Inferior parietal cortex (tissue), 1 donor: ENCODE data around the gene DPY19L3.
"Not testable (repeated sequence)": the region's sequence is repeated elsewhere in the genome, so short reads cannot be mapped to it uniquely, and the experiment has no call there.

ENCODE experiments used
- DNase-seq: peaks from one replicate; pipeline ENCODE4 v3.0.0-alpha.2; 2016; ENCODE audit errors: extremely low spot score

Gene DPY19L3

GRCh38 chr19:32442650-32443049 is 37.1 kb downstream of the DPY19L3 start:
- no peak for DNase-seq

- not testable (repeated sequence) for DNase-seq
Observed at GRCh38 chr19:32447534-32447933, 42.0 kb downstream of the DPY19L3 start.

DNA sequence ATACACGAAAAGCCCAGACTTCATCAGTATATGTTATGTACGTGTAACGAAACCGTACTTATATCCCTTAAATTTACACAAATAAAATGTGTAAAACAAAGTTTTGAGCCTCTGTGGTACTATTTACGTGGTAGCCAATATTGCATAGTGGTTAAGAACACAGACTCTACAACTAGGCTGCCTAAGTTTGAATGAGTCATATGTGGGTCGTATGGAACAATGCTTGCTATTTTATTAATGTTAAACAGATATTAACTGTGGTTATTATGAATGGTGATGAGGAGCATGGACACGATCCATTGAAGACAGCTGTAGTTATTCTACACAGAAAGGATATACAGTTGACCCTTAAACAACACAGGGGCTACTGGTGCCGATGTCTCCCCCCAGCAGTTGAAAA is 42.5 kb downstream of the DPY19L3 start:
- DNase-seq, result no peak

DNA sequence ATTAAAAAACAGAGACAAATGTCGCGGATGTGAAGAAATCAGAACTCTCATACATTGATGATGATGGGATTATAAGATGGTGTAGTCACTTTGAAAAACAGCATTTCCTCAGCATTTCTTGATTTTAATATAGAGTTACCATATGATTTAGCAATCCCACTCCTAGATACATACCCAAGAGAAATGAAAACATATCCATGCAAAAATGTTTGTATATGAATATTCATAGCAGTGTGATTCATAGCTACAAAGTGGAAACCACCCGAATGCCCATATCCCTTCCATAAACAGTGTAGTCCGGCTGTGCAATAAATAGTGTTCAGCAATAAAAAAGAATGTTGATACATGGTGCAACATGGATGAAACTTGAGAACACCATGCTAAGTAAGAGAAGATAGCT is 44.6 kb downstream of the DPY19L3 start:
- no peak for DNase-seq

DNA sequence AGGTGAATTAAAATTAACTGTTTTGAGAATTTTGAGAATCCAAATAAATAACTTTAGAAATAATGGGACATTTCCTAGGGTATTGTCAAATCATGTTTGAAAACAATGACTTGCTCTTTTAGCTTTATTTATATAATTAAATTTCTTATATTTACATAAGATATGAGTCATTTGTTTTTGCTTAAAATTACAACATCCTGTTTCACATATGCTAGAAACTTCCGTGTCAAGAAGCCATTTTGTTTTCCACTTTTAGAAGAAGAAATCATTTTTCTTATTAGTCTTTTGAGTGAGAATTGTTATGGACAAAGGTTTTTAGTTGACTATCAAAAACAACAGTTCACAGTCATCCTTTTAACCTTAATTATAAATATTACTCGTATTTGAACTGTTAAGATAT is 48.2 kb downstream of the DPY19L3 start:
- DNase-seq, result no peak

GRCh38 chr19:32456406-32456805 is 50.8 kb downstream of the DPY19L3 start:
- DNase-seq, result no peak

DNA sequence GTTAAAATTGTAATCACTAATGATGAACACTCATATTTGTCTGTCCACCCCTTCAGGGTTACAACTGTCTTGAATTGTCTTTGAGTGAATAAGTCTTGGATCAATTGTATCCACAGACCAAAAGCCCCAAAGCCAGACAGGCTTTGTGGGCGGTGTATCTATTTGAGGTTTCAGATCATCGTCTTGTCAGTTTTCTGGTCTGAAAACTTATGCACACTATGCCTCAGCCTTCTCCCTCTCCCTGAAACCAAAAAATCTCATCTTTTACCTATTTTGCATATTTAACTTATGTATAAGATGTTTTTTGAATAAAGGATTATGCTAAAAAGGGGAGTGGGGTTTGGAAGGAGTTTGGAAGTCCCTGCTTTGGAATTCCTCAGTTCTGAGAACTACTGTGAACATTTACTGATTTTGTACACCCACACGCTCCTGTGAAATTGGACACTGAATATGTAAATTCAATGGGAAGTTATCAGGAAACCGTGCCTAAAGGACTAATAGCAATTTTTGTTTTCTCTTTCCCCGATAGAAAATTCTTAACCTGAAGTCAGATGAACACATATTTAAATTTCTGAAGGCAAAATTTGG is 52.1 kb downstream of the DPY19L3 start:
- DNase-seq, result no peak

GRCh38 chr19:32458500-32459123 is 53.0 kb downstream of the DPY19L3 start:
- DNase-seq, result no peak

DNA sequence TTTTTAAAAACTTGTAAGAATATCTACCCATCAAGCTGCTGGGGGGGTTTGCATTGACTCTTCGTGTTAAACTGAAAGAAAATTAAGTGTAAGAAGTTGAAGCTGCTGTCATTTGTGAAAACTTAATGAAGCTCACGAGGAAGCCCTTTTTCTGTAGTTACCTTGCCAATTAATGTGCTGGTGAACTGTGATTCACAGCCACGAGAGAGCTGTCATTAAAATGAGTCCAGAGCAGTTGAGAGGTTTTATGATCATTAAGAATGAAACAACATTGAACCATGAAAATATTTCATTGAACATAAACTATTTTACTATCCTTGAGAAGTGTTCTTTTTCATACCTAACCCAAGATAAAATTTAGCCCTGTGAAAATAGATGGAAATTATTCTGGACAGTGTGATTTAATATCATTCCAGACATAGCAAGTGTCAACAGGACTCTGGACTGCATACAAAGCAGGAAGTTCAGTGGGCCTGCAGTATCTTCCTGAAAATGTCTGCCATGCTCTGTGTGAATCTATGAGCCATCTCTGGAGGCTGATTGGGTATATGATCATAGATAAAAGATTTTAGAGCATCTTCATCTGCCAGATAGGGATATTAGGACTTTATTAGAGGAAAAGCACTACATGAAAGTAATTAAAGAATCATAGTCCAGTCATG is 53.8 kb downstream of the DPY19L3 start:
- DNase-seq, result no peak

DNA sequence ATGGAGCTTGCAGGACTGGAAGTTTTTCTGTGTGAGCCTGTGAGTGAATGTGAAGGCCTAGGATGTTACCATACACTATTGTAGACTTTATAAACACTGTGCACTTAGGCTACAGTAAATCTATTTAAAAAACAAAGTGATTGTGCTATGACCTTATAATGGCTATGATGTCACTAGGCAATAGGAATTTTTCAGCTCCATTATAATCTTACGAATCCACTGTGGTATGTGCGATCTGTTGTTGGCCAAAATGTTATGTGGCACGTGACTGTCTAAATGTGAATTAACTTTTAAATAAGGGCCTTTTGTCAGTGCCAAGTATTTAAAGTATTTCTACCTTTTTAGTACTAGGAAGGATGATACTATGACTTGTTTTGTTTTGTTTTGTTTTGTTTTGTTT is 54.9 kb downstream of the DPY19L3 start:
- no peak for DNase-seq

DNA sequence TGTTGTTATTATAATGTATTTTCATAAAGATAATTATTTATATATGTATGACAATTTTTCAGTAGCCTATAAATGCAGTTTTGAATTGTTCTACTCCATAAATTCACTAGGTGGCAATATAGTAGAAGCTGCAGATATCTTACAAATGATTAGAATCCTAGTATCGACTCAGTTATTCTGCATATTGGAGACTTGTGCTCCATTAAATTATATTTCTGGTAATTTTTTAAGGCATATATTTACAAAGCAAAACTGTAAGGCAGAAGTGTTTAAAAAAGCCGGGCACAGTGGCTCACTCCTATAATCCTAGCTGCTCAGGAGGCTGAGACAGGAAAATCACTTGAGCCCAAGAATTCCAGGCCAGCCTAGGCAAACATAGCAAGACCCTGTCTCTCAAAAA is 58.7 kb downstream of the DPY19L3 start:
- no peak for DNase-seq

DNA sequence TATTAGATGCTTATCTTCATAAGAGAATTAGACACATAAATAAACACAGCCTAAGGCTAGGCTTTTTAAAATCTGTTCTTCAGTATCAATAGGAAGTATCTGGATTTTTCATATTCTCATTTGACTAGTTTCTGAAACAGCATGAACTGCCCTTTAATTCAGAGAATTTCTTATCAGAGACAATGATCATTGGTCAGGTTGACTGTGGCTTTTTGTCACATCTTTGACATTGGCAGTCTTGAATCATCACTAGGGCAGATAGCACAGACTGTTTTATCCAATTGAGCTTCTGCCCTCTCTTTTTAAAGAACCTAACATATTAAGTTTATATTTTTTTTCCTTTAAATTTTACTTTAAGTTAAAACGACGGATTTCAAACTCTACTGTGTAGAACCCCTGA is 59.6 kb downstream of the DPY19L3 start:
- no peak for DNase-seq

DNA sequence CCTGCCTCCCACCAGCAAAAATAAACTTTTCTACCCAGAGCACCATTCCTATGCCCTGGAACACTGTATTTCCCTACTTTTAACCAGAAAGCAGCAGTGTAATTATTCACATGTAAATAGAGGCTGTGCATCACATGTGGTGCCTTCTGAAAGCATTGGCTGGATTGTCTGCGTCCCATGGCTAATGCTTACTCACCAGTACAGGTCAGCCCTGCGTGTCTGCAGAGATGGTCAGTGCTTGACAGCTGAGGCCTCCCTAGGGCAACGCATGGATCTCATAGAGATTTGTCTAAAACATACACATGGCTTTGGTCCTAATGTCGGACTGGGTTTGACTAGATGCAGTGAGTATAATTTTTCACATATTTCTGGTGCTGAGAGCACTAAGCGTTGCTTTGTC is 64.2 kb downstream of the DPY19L3 start:
- DNase-seq, result no peak

GRCh38 chr19:32471095-32471494 is 65.5 kb downstream of the DPY19L3 start:
- DNase-seq, result no peak

DNA sequence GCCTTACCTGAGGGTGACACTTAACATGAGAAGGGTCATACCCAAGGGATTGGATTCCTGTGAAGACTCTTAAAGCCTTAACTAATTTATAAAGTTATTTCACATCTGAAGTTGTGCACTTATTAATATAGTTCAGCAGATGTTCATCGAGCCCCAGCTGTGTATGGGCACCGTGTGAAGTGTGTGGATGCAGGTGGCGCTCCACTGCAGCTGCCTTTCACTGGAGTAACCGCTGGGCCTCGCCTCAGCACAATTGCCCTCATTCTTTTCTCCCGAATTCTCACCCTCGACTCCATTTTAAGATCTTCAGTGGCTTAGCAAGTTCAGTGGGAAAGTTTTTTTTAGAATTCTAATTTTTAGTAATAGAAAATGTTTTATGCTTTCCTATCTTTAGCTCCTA is 66.2 kb downstream of the DPY19L3 start:
- DNase-seq, result no peak

- no peak for DNase-seq
Observed at GRCh38 chr19:32475141-32476031, 69.8 kb downstream of the DPY19L3 start.

GRCh38 chr19:32476032-32476350 is 70.4 kb downstream of the DPY19L3 start:
- DNase-seq, result no peak

GRCh38 chr19:32480321-32480720 is 74.8 kb downstream of the DPY19L3 start:
- DNase-seq, result no peak

- no peak for DNase-seq
Observed at GRCh38 chr19:32483574-32483973, 78.0 kb downstream of the DPY19L3 start.

DNA sequence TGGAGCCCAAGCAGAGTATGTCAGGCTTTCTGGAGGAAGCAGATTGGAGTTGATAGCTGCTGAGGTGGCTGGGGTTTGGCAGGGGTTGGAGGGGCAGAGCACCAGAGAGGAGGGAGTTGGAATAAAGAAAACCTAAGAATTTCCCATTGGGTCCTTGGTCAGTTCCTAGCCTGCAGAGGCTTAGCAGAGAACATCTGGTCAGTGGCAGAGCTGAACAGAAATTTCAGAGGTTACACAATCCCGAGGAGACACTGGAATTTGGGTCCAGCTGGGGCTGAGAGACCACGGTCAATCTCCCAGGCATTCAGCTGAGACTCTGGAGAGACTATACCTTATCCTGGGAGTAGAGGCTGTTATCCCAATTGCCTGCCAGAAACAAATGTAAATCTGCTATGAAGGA is 84.4 kb downstream of the DPY19L3 start:
- DNase-seq, result no peak

DNA sequence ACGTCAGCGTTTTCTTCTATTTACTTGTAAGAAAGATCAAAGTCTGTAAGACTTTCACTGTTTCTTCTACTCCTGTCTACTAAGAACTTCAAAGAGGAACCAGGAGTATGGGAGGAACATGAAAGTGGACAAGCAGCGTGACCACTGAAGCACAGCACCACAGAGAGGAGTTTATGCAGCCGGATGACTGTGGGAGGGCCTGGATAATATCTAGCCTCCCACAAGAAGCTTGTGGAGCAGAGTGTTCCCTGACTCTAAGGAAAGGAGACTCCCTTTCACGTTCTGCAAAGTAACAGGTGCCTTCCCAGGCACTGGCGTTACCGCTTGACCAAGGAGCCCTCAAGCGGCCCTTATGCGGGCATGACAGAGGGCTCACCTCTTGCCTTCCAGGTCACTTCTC is 91.8 kb downstream of the DPY19L3 start:
- DNase-seq, result no peak

GRCh38 chr19:32498648-32499200 is 93.2 kb downstream of the DPY19L3 start:
- no peak for DNase-seq
